B cell (primary cell): ENCODE data around the gene UROS. TPM values are rescaled to one million over a fixed set of nuclear protein-coding genes. Genes with fewer than 3 reads are reported as not detected.

Source experiments
- ATAC-seq: fragments of 200-7000 bp; cut with Tn5 transposase; one replicate; pipeline ENCODE4 v1.10.0; 2021; ENCODE audit warnings: low read depth, mild to moderate bottlenecking, moderate number of reproducible peaks, moderate library complexity
- CTCF ChIA-PET: fragments of 350-600 bp; sonication (Branson Sonifier 250); formaldehyde crosslinking; loops from one replicate; lab custom pipeline; 2021; ENCODE audit warnings: antibody characterized with exemption, inconsistent platforms; lab: Charles Lee
- POLR2A ChIA-PET: fragments of 350-600 bp; sonication (Branson Sonifier 250); formaldehyde crosslinking; loops from one replicate; lab custom pipeline; 2021; ENCODE audit warnings: antibody characterized with exemption; lab: Charles Lee
- DNase-seq: peaks from one replicate; pipeline ENCODE4 v3.0.0; 2013
- H2AFZ ChIP-seq: 2 replicates; pipeline ENCODE4 v1.6.1; 2012; ENCODE audit warnings: mild to moderate bottlenecking, low read depth, low read length; ENCODE audit not compliant: insufficient read depth, poor library complexity, severe bottlenecking
- H3K27ac ChIP-seq, 2 donors: 1 replicate in 1 of 2; 2 replicates in 1 of 2; pipeline ENCODE4 v1.5.1; 2012 to 2013; ENCODE audit warnings: low read length in 2 of 2, mild to moderate bottlenecking in 2 of 2, moderate library complexity in 1 of 2
- H3K27me3 ChIP-seq, 4 experiments: fragments of 200-600 bp in 1 of 4; sonication (generic) in 1 of 4; replicated peaks in 1 of 4; 1 replicate in 2 of 4; 2 replicates in 2 of 4; pipeline versions ENCODE4 v1.6.1 to v1.7.0; 2013 to 2016; ENCODE audit warnings: low read length in 3 of 4, mild to moderate bottlenecking in 2 of 4, mixed read lengths in 1 of 4, moderate library complexity in 1 of 4; ENCODE audit not compliant: insufficient read depth in 4 of 4, control insufficient read depth in 3 of 4; ENCODE audit errors: control extremely low read depth in 1 of 4
- H3K36me3 ChIP-seq, 2 experiments: replicated peaks in 1 of 2; 1 replicate in 1 of 2; 2 replicates in 1 of 2; pipeline versions ENCODE4 v1.6.1 to v1.7.1; 2013; ENCODE audit warnings: low read length in 1 of 2; ENCODE audit not compliant: insufficient read depth in 2 of 2, control insufficient read depth in 1 of 2; ENCODE audit errors: control extremely low read depth in 1 of 2, extremely low read depth in 1 of 2
- H3K4me1 ChIP-seq, 2 donors: fragments of 200-600 bp in 1 of 2; sonication (generic) in 1 of 2; 1 replicate in 1 of 2; 2 replicates in 1 of 2; pipeline versions ENCODE4 v1.5.1 to v1.6.1; 2013 to 2017; ENCODE audit warnings: low read length in 2 of 2; ENCODE audit not compliant: control insufficient read depth in 2 of 2, insufficient read depth in 2 of 2
- H3K4me2 ChIP-seq: replicated peaks from 2 replicates; pipeline ENCODE3; 2012; ENCODE audit warnings: mild to moderate bottlenecking, low read depth, low read length; ENCODE audit not compliant: poor library complexity, severe bottlenecking
- H3K4me3 ChIP-seq, 5 experiments: fragments of 200-600 bp in 1 of 5; sonication (generic) in 1 of 5; 1 replicate in 3 of 5; 2 replicates in 2 of 5; pipeline versions ENCODE4 v1.5.1 to v1.7.0; 2011 to 2016; ENCODE audit warnings: low read length in 4 of 5, mild to moderate bottlenecking in 4 of 5, low read depth in 2 of 5, control low read depth in 1 of 5, moderate library complexity in 1 of 5; ENCODE audit not compliant: insufficient read depth in 1 of 5; ENCODE audit errors: control extremely low read depth in 1 of 5, extremely low read depth in 1 of 5
- H3K79me2 ChIP-seq: fragments of 200-600 bp; sonication (generic); one replicate; pipeline ENCODE4 v1.6.0; 2016; ENCODE audit warnings: low read length; ENCODE audit not compliant: control insufficient read depth, insufficient read depth
- H3K9ac ChIP-seq: fragments of 200-600 bp; sonication (generic); 2 replicates; pipeline ENCODE4 v1.6.1; 2017; ENCODE audit warnings: mild to moderate bottlenecking, low read length, moderate library complexity
- H3K9me3 ChIP-seq, 3 donors: one replicate each; pipeline versions ENCODE4 v1.6.1 to v1.7.1; 2013; ENCODE audit warnings: low read length in 2 of 3; ENCODE audit not compliant: control insufficient read depth in 2 of 3, insufficient read depth in 1 of 3; ENCODE audit errors: control extremely low read depth in 1 of 3
- H4K20me1 ChIP-seq: 2 replicates; pipeline ENCODE4 v1.6.0; 2012; ENCODE audit warnings: mild to moderate bottlenecking, low read length; ENCODE audit not compliant: insufficient read depth, control insufficient read depth, poor library complexity, severe bottlenecking
- H3K27ac Mint-ChIP-seq: one replicate; pipeline ENCODE4 v1.8.0; 2021; ENCODE audit warnings: mixed read lengths
- H3K27me3 Mint-ChIP-seq: one replicate; pipeline ENCODE4 v1.8.0; 2021; ENCODE audit warnings: mixed read lengths
- H3K4me1 Mint-ChIP-seq: one replicate; pipeline ENCODE4 v1.8.0; 2021; ENCODE audit warnings: mixed read lengths
- H3K4me3 Mint-ChIP-seq: one replicate; pipeline ENCODE4 v1.8.0; 2021; ENCODE audit warnings: mixed read lengths
- H3K9me3 Mint-ChIP-seq: one replicate; pipeline ENCODE4 v1.8.0; 2022; ENCODE audit warnings: mixed read lengths; ENCODE audit not compliant: insufficient read depth
- EZH2 ChIP-seq: IDR thresholded peaks from 2 replicates; pipeline ENCODE4 v1.6.1; 2012; ENCODE audit warnings: borderline replicate concordance, low read depth, mild to moderate bottlenecking, moderate library complexity, low read length; ENCODE audit not compliant: insufficient read depth, poor library complexity, severe bottlenecking
- WGBS: methylation state at CpG from one replicate; pipeline ENCODE4 v1.1.5; 2013; ENCODE audit warnings: missing lambda C conversion rate; ENCODE audit not compliant: insufficient coverage; 5-methylcytosine and 5-hydroxymethylcytosine counted together
- intact Hi-C: fragments of 100-400 bp; cut with micrococcal nuclease; formaldehyde crosslinking; loops from one replicate; pipeline ENCODE4 v1.10.0; 2022
- polyA plus RNA-seq: library from polyadenylated mRNA; depleted of rRNA; stranded (reverse); fragments of >200 nt; gene quantifications from 2 replicates; pipeline ENCODE4 v1.2.3, GENCODE V29; 2012
- total RNA-seq, 2 donors: library from RNA; stranded (reverse); fragments of 120-200 nt in 1 of 2; gene quantifications; 1 replicate in 1 of 2; 2 replicates in 1 of 2; pipeline versions ENCODE4 v1.2.3 to v1.2.4, GENCODE V29; 2013 to 2022
- TF ChIP-seq, protein P1 (sequence below): fragments of 200-600 bp; IDR thresholded peaks from one replicate; pipeline ENCODE4 v1.8.0; 2022; ENCODE audit warnings: antibody characterized with exemption, mild to moderate bottlenecking

Gene UROS
- total and polyA plus RNA-seq, 2 donors (not counting 1 experiment from before 2014, with no cell fraction given): 28.3 to 37.1 TPM

DNA sequence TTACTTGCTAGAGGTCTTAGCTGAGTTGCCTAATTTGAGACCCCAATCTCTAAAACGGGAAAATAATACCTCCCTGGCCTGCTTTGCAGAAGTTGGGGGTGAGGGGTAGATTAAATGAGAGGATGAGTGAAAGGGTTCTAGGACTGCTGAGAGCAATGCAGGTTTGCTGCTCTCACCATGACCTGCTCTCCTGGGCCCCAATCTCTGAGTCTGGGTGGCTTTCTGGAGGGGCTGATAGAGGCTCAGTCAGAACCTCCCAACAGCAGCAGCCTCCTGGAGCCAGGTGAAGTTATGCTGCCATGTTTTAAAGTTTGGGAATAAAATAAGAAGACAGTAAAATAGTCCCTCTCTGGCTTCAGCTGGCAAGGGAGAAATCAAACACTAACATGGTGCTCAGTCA lies 7.3 kb downstream of the UROS start:
- H3K4me1 Mint-ChIP-seq: peaks cover 6% of the 10 kb centered on the region
- no peaks in the 10 kb centered on the region for H3K9me3 Mint-ChIP-seq
- H3K4me3 Mint-ChIP-seq: no peak overlapping the region
- intact Hi-C loops: no loop called here
- no peak overlapping the region for H3K9ac ChIP-seq
- TF ChIP-seq, protein P1, sequence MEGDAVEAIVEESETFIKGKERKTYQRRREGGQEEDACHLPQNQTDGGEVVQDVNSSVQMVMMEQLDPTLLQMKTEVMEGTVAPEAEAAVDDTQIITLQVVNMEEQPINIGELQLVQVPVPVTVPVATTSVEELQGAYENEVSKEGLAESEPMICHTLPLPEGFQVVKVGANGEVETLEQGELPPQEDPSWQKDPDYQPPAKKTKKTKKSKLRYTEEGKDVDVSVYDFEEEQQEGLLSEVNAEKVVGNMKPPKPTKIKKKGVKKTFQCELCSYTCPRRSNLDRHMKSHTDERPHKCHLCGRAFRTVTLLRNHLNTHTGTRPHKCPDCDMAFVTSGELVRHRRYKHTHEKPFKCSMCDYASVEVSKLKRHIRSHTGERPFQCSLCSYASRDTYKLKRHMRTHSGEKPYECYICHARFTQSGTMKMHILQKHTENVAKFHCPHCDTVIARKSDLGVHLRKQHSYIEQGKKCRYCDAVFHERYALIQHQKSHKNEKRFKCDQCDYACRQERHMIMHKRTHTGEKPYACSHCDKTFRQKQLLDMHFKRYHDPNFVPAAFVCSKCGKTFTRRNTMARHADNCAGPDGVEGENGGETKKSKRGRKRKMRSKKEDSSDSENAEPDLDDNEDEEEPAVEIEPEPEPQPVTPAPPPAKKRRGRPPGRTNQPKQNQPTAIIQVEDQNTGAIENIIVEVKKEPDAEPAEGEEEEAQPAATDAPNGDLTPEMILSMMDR: no peak
- TF ChIP-seq EZH2: no peak
- DNase-seq (no peak), ATAC-seq (no peak)
- POLR2A ChIA-PET: no interaction called here
- CTCF ChIA-PET: no interaction called here
- peaks cover 0 to 2% of the 10 kb centered on the region in 2 donors for H3K4me1 ChIP-seq
- H3K4me3 ChIP-seq: no peak overlapping the region
- H3K4me2 ChIP-seq: no peak overlapping the region
- H3K27me3 ChIP-seq: no peaks in the 10 kb centered on the region
- no peak overlapping the region for H3K27ac Mint-ChIP-seq
- H3K9me3 ChIP-seq: no peaks in the 10 kb centered on the region
- no peaks in the 10 kb centered on the region for H4K20me1 ChIP-seq
- no CpG with 5 or more reads among the region's 1 CpG for WGBS
- H2AFZ ChIP-seq: no peak overlapping the region
- H3K79me2 ChIP-seq: no peaks in the 10 kb centered on the region
- no peaks in the 10 kb centered on the region for H3K27me3 Mint-ChIP-seq
- H3K27ac ChIP-seq: no peak overlapping the region
- peaks cover 1 to 21% of the 10 kb centered on the region in 2 experiments for H3K36me3 ChIP-seq

DNA sequence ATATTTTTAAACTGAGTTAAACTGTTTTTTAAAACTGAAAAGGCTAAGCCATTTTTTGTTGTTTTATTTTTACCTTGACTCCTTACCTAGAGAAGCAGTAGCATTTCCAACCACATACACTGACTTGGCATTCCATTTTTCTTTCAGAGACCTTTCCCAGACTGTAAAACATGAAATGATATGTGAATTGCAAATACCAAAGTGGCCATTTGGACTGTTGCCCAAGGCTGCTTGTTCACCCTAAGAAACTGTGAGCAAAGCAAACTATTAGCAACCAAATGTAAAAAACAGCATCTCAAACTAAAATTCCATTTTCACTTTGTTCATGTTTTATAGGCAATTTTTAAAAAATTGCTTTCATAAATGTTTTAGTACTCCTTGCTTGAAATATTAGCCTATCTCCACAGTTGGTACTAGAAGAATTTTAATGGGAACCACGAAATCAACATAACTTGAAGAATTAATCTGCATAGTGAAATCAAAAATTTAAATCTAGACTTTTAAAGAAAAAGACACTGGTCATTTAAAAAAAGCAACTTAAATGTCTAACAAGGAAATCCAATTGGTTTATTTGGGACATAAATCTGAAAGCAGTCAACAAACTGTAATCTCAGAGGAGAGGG lies 10.8 kb downstream of the UROS start:
- no peaks in the 10 kb centered on the region for H3K79me2 ChIP-seq
- no peak overlapping the region for H2AFZ ChIP-seq
- no peak overlapping the region for H3K9ac ChIP-seq
- no peak overlapping the region for H3K4me2 ChIP-seq
- H3K4me3 ChIP-seq: no peak overlapping the region
- no peaks in the 10 kb centered on the region for H3K27me3 ChIP-seq
- H3K27ac ChIP-seq: no peak overlapping the region
- WGBS: no CpG with 5 or more reads among the region's 1 CpG
- peaks cover 10 to 38% of the 10 kb centered on the region in 2 experiments for H3K36me3 ChIP-seq
- ChIA-PET POLR2A (no interaction called here), CTCF (interaction anchor here (1.4 kb wide), 1 partner anchor 8 kb away, joined by 4 read pairs; no protein-coding TSS in a partner anchor)
- DNase-seq (no peak), ATAC-seq (no peak)
- Mint-ChIP-seq H3K4me1 (no peaks in the 10 kb centered on the region), H3K27me3 (no peaks in the 10 kb centered on the region), H3K27ac (no peak overlapping the region), H3K9me3 (no peaks in the 10 kb centered on the region), H3K4me3 (no peak overlapping the region)
- intact Hi-C loops: no loop called here
- no peaks in the 10 kb centered on the region for H3K9me3 ChIP-seq
- TF ChIP-seq EZH2: no peak
- TF ChIP-seq, protein P1: no peak
- H3K4me1 ChIP-seq: no peaks in the 10 kb centered on the region
- no peaks in the 10 kb centered on the region for H4K20me1 ChIP-seq
